ENCODE results near the gene GRIA4. TPM values are rescaled to one million over a fixed set of nuclear protein-coding genes. Genes with fewer than 3 reads are reported as not detected.

Gene GRIA4
- total and polyA plus RNA-seq, 2 donors (not counting 1 experiment from before 2014, with no cell fraction given) = not detected

DNA sequence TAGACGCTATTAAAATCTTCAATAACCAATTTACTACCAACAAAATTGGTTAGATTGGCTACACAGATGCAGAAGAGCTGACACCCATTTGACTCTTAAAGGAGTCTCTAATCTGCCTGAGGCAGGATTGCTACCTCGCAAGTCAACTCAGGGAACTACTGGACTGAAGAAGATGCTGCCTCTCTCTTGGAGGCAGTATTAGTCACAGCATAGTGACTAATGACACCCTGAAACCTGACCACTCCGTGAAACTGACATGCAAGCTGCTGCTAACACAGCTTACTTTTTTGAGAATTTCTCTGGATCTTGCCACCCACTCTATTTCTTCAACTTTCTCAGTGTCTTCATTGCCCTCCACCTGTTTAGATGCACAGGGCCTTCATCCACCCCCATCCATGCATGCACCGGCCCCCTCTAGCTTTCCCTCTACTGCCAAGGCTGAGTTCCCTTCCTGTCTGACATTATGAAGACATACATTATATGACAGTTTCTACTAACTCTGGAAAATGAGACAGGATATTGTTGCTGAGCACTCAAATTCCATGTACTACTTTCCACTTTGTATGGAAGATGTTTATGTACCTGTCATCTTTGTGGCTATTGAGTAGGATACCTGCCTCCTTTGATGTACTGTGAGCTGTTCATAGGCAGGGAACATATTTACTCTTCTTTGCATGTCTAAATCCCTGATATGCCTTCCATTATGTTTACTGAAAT is 229.0 kb downstream of the GRIA4 start:
- Mint-ChIP-seq H3K27ac (no peak overlapping the region), H3K27me3 (peaks cover 4% of the 10 kb centered on the region), H3K4me3 (no peak overlapping the region), H3K4me1 (no peaks in the 10 kb centered on the region), H3K9me3 (ENCODE audit: insufficient read depth) (no peaks in the 10 kb centered on the region)
- Histone ChIP-seq H3K9me3 (ENCODE audit: control extremely low read depth in 1 of 3, control insufficient read depth in 2 of 3, insufficient read depth in 1 of 3, low read length in 2 of 3) (no peaks in the 10 kb centered on the region), H3K36me3 (replicated peaks in 1 of 2; ENCODE audit: control extremely low read depth in 1 of 2, control insufficient read depth in 1 of 2, extremely low read depth in 1 of 2, insufficient read depth in 2 of 2, low read length in 1 of 2) (no peaks in the 10 kb centered on the region), H3K27me3 (replicated peaks in 1 of 4; ENCODE audit: control extremely low read depth in 1 of 4, control insufficient read depth in 3 of 4, insufficient read depth in 4 of 4, low read length in 3 of 4) (no peaks in the 10 kb centered on the region), H3K79me2 (ENCODE audit: control insufficient read depth, insufficient read depth, low read length) (no peaks in the 10 kb centered on the region), H3K4me2 (replicated peaks; ENCODE audit: low read depth, low read length, poor library complexity, severe bottlenecking) (no peak overlapping the region), H2AFZ (ENCODE audit: insufficient read depth, low read depth, low read length, poor library complexity, severe bottlenecking) (no peak overlapping the region), H4K20me1 (ENCODE audit: control insufficient read depth, insufficient read depth, low read length, poor library complexity, severe bottlenecking) (no peaks in the 10 kb centered on the region), H3K4me3 (ENCODE audit: control extremely low read depth in 1 of 5, extremely low read depth in 1 of 5, insufficient read depth in 1 of 5, low read depth in 2 of 5, low read length in 4 of 5) (no peak overlapping the region), H3K9ac (ENCODE audit: low read length) (no peak overlapping the region), H3K27ac (ENCODE audit: low read length in 2 of 2) (no peak overlapping the region), H3K4me1 (ENCODE audit: control insufficient read depth in 2 of 2, insufficient read depth in 2 of 2, low read length in 2 of 2) (no peaks in the 10 kb centered on the region)
- CTCF ChIA-PET = no interaction called here
- intact Hi-C loops (cut with micrococcal nuclease) = no loop called here
- WGBS (ENCODE audit: insufficient coverage) = 91% methylated on average over 4 of the region's 4 CpGs
- POLR2A ChIA-PET = no interaction called here
- DNase-seq (no peak), ATAC-seq (ENCODE audit: low read depth) (no peak)
- no peak for TF ChIP-seq EZH2 (IDR thresholded peaks at IDR 0.05; ENCODE audit: borderline replicate concordance, insufficient read depth, low read depth, low read length, poor library complexity, severe bottlenecking)
- TF ChIP-seq, protein P1, sequence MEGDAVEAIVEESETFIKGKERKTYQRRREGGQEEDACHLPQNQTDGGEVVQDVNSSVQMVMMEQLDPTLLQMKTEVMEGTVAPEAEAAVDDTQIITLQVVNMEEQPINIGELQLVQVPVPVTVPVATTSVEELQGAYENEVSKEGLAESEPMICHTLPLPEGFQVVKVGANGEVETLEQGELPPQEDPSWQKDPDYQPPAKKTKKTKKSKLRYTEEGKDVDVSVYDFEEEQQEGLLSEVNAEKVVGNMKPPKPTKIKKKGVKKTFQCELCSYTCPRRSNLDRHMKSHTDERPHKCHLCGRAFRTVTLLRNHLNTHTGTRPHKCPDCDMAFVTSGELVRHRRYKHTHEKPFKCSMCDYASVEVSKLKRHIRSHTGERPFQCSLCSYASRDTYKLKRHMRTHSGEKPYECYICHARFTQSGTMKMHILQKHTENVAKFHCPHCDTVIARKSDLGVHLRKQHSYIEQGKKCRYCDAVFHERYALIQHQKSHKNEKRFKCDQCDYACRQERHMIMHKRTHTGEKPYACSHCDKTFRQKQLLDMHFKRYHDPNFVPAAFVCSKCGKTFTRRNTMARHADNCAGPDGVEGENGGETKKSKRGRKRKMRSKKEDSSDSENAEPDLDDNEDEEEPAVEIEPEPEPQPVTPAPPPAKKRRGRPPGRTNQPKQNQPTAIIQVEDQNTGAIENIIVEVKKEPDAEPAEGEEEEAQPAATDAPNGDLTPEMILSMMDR (IDR thresholded peaks at IDR 0.05) = no peak

DNA sequence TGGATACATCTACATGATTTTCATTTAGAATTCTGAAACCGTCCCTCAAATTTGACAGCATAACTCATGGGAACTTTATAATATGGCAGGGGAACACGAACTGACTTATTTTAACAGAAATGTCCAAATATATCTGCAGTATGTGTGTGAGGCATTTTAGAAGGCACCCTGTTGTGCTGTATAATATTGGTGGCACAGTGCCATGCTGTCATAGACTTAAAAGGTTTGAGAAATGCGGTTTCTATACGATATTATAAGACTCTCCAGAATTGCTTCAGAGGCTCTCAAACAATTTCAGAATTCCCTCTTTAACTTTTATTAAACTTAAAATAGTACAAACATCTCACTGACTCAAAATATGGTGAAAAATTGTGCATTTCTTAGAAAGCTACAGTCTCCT is 230.5 kb downstream of the GRIA4 start:
- no peak for TF ChIP-seq EZH2 (IDR thresholded peaks at IDR 0.05; ENCODE audit: borderline replicate concordance, insufficient read depth, low read depth, low read length, poor library complexity, severe bottlenecking)
- TF ChIP-seq, protein P1 (IDR thresholded peaks at IDR 0.05) = no peak
- Mint-ChIP-seq H3K9me3 (ENCODE audit: insufficient read depth) (no peaks in the 10 kb centered on the region), H3K4me1 (no peaks in the 10 kb centered on the region), H3K27me3 (peaks cover 4% of the 10 kb centered on the region), H3K27ac (no peak overlapping the region), H3K4me3 (no peak overlapping the region)
- H3K27ac ChIP-seq (ENCODE audit: low read length in 2 of 2) = no peak overlapping the region
- CTCF ChIA-PET = no interaction called here
- no peaks in the 10 kb centered on the region for H3K27me3 ChIP-seq (replicated peaks in 1 of 4; ENCODE audit: control extremely low read depth in 1 of 4, control insufficient read depth in 3 of 4, insufficient read depth in 4 of 4, low read length in 3 of 4)
- H3K9ac ChIP-seq (ENCODE audit: low read length) = no peak overlapping the region
- no peak overlapping the region for H3K4me2 ChIP-seq (replicated peaks; ENCODE audit: low read depth, low read length, poor library complexity, severe bottlenecking)
- POLR2A ChIA-PET = no interaction called here
- H3K4me3 ChIP-seq (ENCODE audit: control extremely low read depth in 1 of 5, extremely low read depth in 1 of 5, insufficient read depth in 1 of 5, low read depth in 2 of 5, low read length in 4 of 5) = no peak overlapping the region
- WGBS (ENCODE audit: insufficient coverage) = no CpG with 5 or more reads among the region's 4 CpGs
- ATAC-seq (ENCODE audit: low read depth) (no peak), DNase-seq (no peak)
- no peaks in the 10 kb centered on the region for H4K20me1 ChIP-seq (ENCODE audit: control insufficient read depth, insufficient read depth, low read length, poor library complexity, severe bottlenecking)
- no peaks in the 10 kb centered on the region for H3K4me1 ChIP-seq (ENCODE audit: control insufficient read depth in 2 of 2, insufficient read depth in 2 of 2, low read length in 2 of 2)
- intact Hi-C loops (cut with micrococcal nuclease) = no loop called here
- no peak overlapping the region for H2AFZ ChIP-seq (ENCODE audit: insufficient read depth, low read depth, low read length, poor library complexity, severe bottlenecking)
- no peaks in the 10 kb centered on the region for H3K36me3 ChIP-seq (replicated peaks in 1 of 2; ENCODE audit: control extremely low read depth in 1 of 2, control insufficient read depth in 1 of 2, extremely low read depth in 1 of 2, insufficient read depth in 2 of 2, low read length in 1 of 2)
- H3K9me3 ChIP-seq (ENCODE audit: control extremely low read depth in 1 of 3, control insufficient read depth in 2 of 3, insufficient read depth in 1 of 3, low read length in 2 of 3) = no peaks in the 10 kb centered on the region
- H3K79me2 ChIP-seq (ENCODE audit: control insufficient read depth, insufficient read depth, low read length) = no peaks in the 10 kb centered on the region

All from B cell (primary cell).